ENCODE measurements around the gene GNAT1. TPM values are rescaled to one million over a fixed set of nuclear protein-coding genes. Genes with fewer than 3 reads are reported as not detected.
A peak's percentile ranks its signal among the peaks of the same experiment; 100 is the strongest.

GNAT1 gene
- total RNA-seq, 1 experiment from 2014 or later = not detected

- Histone ChIP-seq H2AFZ (no peak overlapping the region), H3K9me3 (ENCODE audit: insufficient read depth, low read depth) (no peaks in the 10 kb centered on the region), H3K4me3 (no peak overlapping the region), H3F3A (ENCODE audit: insufficient read depth, low read depth) (no peaks in the 10 kb centered on the region), H3K36me3 (ENCODE audit: low read depth) (no peaks in the 10 kb centered on the region), H3K9me2 (ENCODE audit: insufficient read depth) (no peaks in the 10 kb centered on the region), H3K4me2 (no peak overlapping the region), H3K27ac (no peak overlapping the region), H4K20me1 (ENCODE audit: insufficient read depth) (no peaks in the 10 kb centered on the region), H3K27me3 (ENCODE audit: insufficient read depth, low read depth) (no peaks in the 10 kb centered on the region), H3K79me2 (ENCODE audit: low read depth) (no peaks in the 10 kb centered on the region), H3K4me1 (replicated peaks; ENCODE audit: insufficient read depth) (peaks cover 16% of the 10 kb centered on the region)
- DNase-seq = no peak
- ChIA-PET POLR2A (ENCODE audit: unreplicated experiment) (no interaction called here), CTCF (interaction anchor here (0.6 kb wide), 1 partner anchor 44 kb away, joined by 3 read pairs; no protein-coding TSS in a partner anchor)
- BruUV-seq (replicated peaks) = no TSS peak
- intact Hi-C loops (cut with micrococcal nuclease; ENCODE audit: unreplicated experiment) = loop anchor here (10.0 kb wide), 1 partner anchor 477 kb away; no protein-coding TSS in a partner anchor
- TF ChIP-seq EZH2 (IDR thresholded peaks at IDR 0.05; ENCODE audit: low read depth) (no peak), CTCF (conservative IDR thresholded peaks at IDR 0.05) (no peak)
Observed at GRCh38 chr3:50181985-50182384, 9.4 kb upstream of the GNAT1 start.

GRCh38 chr3:50182533-50183099, 8.8 kb upstream of the GNAT1 start:
- no peaks in the 10 kb centered on the region for H3K79me2 ChIP-seq (ENCODE audit: low read depth)
- H3K27ac ChIP-seq = no peak overlapping the region
- intact Hi-C loops (cut with micrococcal nuclease; ENCODE audit: unreplicated experiment) = loop anchor here (10.0 kb wide), 1 partner anchor 478 kb away; no protein-coding TSS in a partner anchor
- ChIA-PET POLR2A (ENCODE audit: unreplicated experiment) (interaction anchor here (0.6 kb wide), 1 partner anchor 19 kb away, joined by 4 read pairs; no protein-coding TSS in a partner anchor), CTCF (interaction anchor here (0.6 kb wide), 1 partner anchor 43 kb away, joined by 3 read pairs; no protein-coding TSS in a partner anchor)
- peak in 1 of 2 experiments; percentile 52 for DNase-seq
- no peaks in the 10 kb centered on the region for H3K27me3 ChIP-seq (ENCODE audit: insufficient read depth, low read depth)
- H4K20me1 ChIP-seq (ENCODE audit: insufficient read depth) = no peaks in the 10 kb centered on the region
- no peaks in the 10 kb centered on the region for H3K36me3 ChIP-seq (ENCODE audit: low read depth)
- no peak overlapping the region for H3K4me2 ChIP-seq
- H3K9me3 ChIP-seq (ENCODE audit: insufficient read depth, low read depth) = no peaks in the 10 kb centered on the region
- H3F3A ChIP-seq (ENCODE audit: insufficient read depth, low read depth) = no peaks in the 10 kb centered on the region
- no peak for TF ChIP-seq EZH2 (IDR thresholded peaks at IDR 0.05; ENCODE audit: low read depth)
- TF ChIP-seq CTCF (conservative IDR thresholded peaks at IDR 0.05) = no peak
- H3K4me1 ChIP-seq (replicated peaks; ENCODE audit: insufficient read depth) = peaks cover 16% of the 10 kb centered on the region
- no peaks in the 10 kb centered on the region for H3K9me2 ChIP-seq (ENCODE audit: insufficient read depth)
- no peak overlapping the region for H3K4me3 ChIP-seq
- no TSS peak for BruUV-seq (replicated peaks)
- H2AFZ ChIP-seq = no peak overlapping the region

GRCh38 chr3:50183755-50184154, 7.7 kb upstream of the GNAT1 start:
- CTCF ChIA-PET = interaction anchor here (0.8 kb wide), 1 partner anchor 60 kb away, joined by 3 read pairs; no protein-coding TSS in a partner anchor
- H3K9me2 ChIP-seq (ENCODE audit: insufficient read depth) = no peaks in the 10 kb centered on the region
- intact Hi-C loops (cut with micrococcal nuclease; ENCODE audit: unreplicated experiment) = loop anchor here (1.0 to 10.0 kb wide), 3 partner anchors 13 to 479 kb away; partner anchors contain the start of gene SEMA3F
- no peak overlapping the region for H3K27ac ChIP-seq
- POLR2A ChIA-PET (ENCODE audit: unreplicated experiment) = no interaction called here
- H3K4me3 ChIP-seq = no peak overlapping the region
- H2AFZ ChIP-seq = no peak overlapping the region
- H3F3A ChIP-seq (ENCODE audit: insufficient read depth, low read depth) = no peaks in the 10 kb centered on the region
- no peaks in the 10 kb centered on the region for H3K79me2 ChIP-seq (ENCODE audit: low read depth)
- H3K9me3 ChIP-seq (ENCODE audit: insufficient read depth, low read depth) = no peaks in the 10 kb centered on the region
- H3K4me2 ChIP-seq = peak overlapping the region; percentile 59
- no peaks in the 10 kb centered on the region for H3K36me3 ChIP-seq (ENCODE audit: low read depth)
- no peak for DNase-seq
- H3K4me1 ChIP-seq (replicated peaks; ENCODE audit: insufficient read depth) = peaks cover 16% of the 10 kb centered on the region
- BruUV-seq (replicated peaks) = no TSS peak
- H3K27me3 ChIP-seq (ENCODE audit: insufficient read depth, low read depth) = no peaks in the 10 kb centered on the region
- H4K20me1 ChIP-seq (ENCODE audit: insufficient read depth) = no peaks in the 10 kb centered on the region
- TF ChIP-seq CTCF (conservative IDR thresholded peaks at IDR 0.05) (no peak), EZH2 (IDR thresholded peaks at IDR 0.05; ENCODE audit: low read depth) (no peak)
